Measurements from ENCODE around the gene PKN2. TPM values are rescaled to one million over a fixed set of nuclear protein-coding genes. Genes with fewer than 3 reads are reported as not detected.

Gene PKN2
- total RNA-seq: 10 to 100 TPM; 33.5 to 77.7 (median 52.9) TPM

DNA sequence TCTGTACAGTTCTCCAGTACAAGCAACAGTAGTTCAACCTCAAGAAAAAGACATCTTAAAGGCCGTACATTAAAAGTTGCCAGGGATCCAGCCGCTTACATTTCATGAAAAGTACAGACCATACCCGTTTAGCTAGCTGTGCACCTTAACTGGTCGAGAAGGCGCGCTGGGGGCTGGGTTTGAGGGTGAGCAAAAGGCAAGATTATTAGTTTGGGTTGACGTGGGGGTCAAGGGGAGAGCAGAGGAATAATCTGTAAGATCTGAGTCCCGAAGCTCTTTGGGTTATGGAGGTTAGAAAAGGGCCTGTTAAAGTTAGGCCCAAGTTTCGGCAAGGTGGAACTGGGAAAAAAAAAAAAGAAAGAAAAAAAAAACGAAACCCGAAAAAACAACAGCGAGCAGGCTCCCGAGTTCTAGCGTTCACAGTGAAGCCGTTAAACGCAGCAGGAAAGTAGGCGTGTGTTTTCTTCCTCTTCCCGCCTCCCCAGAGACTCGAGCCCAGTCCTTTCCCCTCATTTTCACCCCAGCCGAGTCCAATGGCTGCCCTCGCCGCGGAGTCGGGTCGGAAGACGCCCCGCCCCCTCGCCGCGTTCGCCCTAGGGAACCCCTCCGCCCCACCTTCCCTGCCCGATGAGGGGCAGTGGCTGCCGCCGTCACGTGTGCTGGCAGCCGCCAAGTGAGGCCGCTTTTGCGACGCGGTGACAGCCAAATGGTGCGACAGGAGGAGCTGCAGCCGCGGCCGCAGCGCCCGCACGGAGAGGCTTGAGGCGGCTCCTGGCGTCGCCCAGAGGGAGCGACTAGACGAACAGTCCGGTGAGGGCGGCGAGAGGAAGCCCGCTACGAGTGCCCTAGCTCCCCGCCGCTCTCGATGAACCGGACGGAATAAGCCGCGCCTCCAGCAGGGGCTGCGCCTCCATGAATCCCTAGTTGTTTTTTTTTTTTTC, at the start of gene PKN2:
Gene PKN2, plus strand, starts transcription at position 733 of the 941 bp plus-strand sequence. CDS start 308 bp downstream, outside the sequence.
- Histone ChIP-seq H3K27ac (peak within 1 kb of the TSS; percentile 94 to 95), H3K4me1 (no peaks in the 10 kb centered on the region), H3K4me3 (peak within 1 kb of the TSS; percentile 93 to 99), H3K9me3 (no peaks in the 10 kb centered on the region), H3K36me3 (no peaks in the 10 kb centered on the region), H3K27me3 (no peaks in the 10 kb centered on the region)
- intact Hi-C loops (cut with DNase I; ENCODE audit: low total_unique reads): no loop called here
- peak; percentile 96 to 98 for DNase-seq
- TF ChIP-seq, protein P1, sequence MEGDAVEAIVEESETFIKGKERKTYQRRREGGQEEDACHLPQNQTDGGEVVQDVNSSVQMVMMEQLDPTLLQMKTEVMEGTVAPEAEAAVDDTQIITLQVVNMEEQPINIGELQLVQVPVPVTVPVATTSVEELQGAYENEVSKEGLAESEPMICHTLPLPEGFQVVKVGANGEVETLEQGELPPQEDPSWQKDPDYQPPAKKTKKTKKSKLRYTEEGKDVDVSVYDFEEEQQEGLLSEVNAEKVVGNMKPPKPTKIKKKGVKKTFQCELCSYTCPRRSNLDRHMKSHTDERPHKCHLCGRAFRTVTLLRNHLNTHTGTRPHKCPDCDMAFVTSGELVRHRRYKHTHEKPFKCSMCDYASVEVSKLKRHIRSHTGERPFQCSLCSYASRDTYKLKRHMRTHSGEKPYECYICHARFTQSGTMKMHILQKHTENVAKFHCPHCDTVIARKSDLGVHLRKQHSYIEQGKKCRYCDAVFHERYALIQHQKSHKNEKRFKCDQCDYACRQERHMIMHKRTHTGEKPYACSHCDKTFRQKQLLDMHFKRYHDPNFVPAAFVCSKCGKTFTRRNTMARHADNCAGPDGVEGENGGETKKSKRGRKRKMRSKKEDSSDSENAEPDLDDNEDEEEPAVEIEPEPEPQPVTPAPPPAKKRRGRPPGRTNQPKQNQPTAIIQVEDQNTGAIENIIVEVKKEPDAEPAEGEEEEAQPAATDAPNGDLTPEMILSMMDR (IDR thresholded peaks at IDR 0.05): peak; percentile 40 to 51 (median 42)
- TF ChIP-seq POLR2A (IDR thresholded peaks at IDR 0.05): peak; percentile 79 to 91

DNA sequence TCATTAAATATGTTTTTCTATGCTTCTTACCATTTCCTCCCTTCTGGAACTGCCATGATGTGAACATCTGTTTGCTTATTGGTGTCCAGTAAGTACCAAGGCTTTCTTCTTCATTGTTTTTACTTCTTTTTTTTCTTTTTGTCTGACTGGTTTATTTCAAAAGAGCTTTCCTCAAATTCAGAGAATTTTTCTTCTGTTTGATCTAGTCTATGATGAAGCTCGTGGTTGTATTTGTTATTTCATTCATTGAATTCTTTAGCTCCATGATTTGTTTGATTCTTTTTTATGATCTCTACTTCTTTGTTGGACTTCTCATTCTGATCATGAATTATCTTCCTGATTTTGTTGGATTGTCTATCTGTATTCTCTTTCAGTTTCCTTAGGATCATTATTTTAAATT, 49.5 kb upstream of the PKN2 start:
- H3K4me1 ChIP-seq: no peaks in the 10 kb centered on the region
- no peak overlapping the region for H3K4me3 ChIP-seq
- H3K27me3 ChIP-seq: no peaks in the 10 kb centered on the region
- intact Hi-C loops (cut with DNase I; ENCODE audit: low total_unique reads): no loop called here
- H3K27ac ChIP-seq: no peak overlapping the region
- DNase-seq: no peak
- TF ChIP-seq, protein P1 (IDR thresholded peaks at IDR 0.05): no peak
- TF ChIP-seq POLR2A (IDR thresholded peaks at IDR 0.05): no peak
- no peaks in the 10 kb centered on the region for H3K9me3 ChIP-seq
- no peaks in the 10 kb centered on the region for H3K36me3 ChIP-seq

DNA sequence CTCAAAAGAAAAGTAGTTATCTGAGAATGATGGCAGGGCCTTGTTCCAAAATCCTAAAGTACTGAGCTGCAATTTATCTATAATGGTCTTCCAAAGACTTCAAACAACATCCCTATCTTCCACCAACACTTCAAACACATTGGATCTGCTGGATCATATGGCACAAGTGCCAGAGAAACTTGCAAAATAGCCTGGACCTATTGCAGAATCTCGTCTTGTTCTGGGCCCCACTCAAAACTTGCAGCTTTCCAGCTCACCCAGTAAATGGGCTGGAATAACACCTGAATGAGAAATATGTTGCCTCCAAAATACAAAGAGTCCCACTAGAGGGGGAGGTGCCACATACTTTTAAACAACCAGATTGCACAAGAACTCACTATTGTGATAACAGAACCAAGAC, 44.0 kb upstream of the PKN2 start:
- intact Hi-C loops (cut with DNase I; ENCODE audit: low total_unique reads): no loop called here
- H3K4me1 ChIP-seq: no peaks in the 10 kb centered on the region

DNA sequence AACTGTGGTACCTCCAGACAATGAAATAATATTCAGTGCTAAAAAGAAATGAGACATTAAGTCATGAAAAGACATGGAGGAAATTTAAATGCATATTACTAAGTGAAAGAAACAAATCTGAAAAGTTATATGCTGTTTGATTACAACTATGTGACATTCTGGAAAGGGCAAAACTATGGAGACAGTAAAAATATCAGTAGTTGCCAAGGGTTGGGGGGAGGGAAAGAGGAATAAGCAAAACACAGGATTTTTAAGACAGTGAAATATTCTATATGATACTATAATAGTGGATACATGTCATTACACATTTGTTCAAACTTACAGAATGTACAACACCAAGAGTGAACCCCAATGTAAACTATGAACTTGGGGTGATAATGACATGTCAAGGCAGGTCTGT, 38.2 kb upstream of the PKN2 start:
- TF ChIP-seq, protein P1 (IDR thresholded peaks at IDR 0.05): no peak
- TF ChIP-seq POLR2A (IDR thresholded peaks at IDR 0.05): no peak
- Histone ChIP-seq H3K4me3 (no peak overlapping the region), H3K36me3 (no peaks in the 10 kb centered on the region), H3K4me1 (no peaks in the 10 kb centered on the region), H3K27ac (no peak overlapping the region), H3K27me3 (no peaks in the 10 kb centered on the region), H3K9me3 (no peaks in the 10 kb centered on the region)
- no peak for DNase-seq
- intact Hi-C loops (cut with DNase I; ENCODE audit: low total_unique reads): no loop called here

More for the DNA sequence above, 44.0 kb upstream of the PKN2 start:
- H3K4me3 ChIP-seq: no peak overlapping the region
- no peaks in the 10 kb centered on the region for H3K36me3 ChIP-seq
- DNase-seq: no peak
- H3K27ac ChIP-seq: no peak overlapping the region
- TF ChIP-seq, protein P1 (IDR thresholded peaks at IDR 0.05): no peak
- no peak for TF ChIP-seq POLR2A (IDR thresholded peaks at IDR 0.05)
- H3K9me3 ChIP-seq: no peaks in the 10 kb centered on the region
- no peaks in the 10 kb centered on the region for H3K27me3 ChIP-seq
